Mucosa of descending colon (tissue), 3 donors: Measurements from ENCODE around the gene TNFRSF17. TPM values are rescaled to one million over a fixed set of nuclear protein-coding genes. Genes with fewer than 3 reads are reported as not detected.

Experiments used
- ATAC-seq: fragments of 200-7000 bp; cut with Tn5 transposase; one replicate; pipeline ENCODE4 v1.9.1; 2020; ENCODE audit warnings: mild to moderate bottlenecking, moderate library complexity
- DNase-seq, 3 donors: peaks; one replicate each; pipeline ENCODE4 v3.0.0-alpha.2; 2020
- H3K36me3 ChIP-seq: fragments of 200-600 bp; one replicate; pipeline ENCODE4 v1.8.0; 2021; ENCODE audit warnings: low read depth, mild to moderate bottlenecking
- H3K4me1 ChIP-seq: fragments of 200-600 bp; one replicate; pipeline ENCODE4 v1.8.0; 2021; ENCODE audit warnings: low read depth, mild to moderate bottlenecking
- H3K4me3 ChIP-seq: fragments of 200-600 bp; one replicate; pipeline ENCODE4 v1.8.0; 2021; ENCODE audit warnings: mild to moderate bottlenecking
- H3K9me3 ChIP-seq: fragments of 200-600 bp; one replicate; pipeline ENCODE4 v1.8.0; 2021; ENCODE audit warnings: mild to moderate bottlenecking
- intact Hi-C, 2 donors: fragments of 100-400 bp; cut with DNase I in 1 of 2; cut with micrococcal nuclease in 1 of 2; formaldehyde crosslinking; loops; one replicate each; pipeline versions ENCODE4 v1.11.0 to v1.11.1; 2022; cut with DNase I, micrococcal nuclease
- total RNA-seq, 3 donors: library from RNA; stranded (reverse); fragmentation: NEBNext Ultra II Directional in 2 of 3; extraction: Animal tissue kit (Norgen Biotek cat#: 25700) in 2 of 3; gene quantifications; one replicate each; pipeline versions ENCODE4 v1.2.1 to v1.2.4, GENCODE V29; 2021 to 2023
- TF ChIP-seq, protein P1 (sequence below): fragments of 200-600 bp; IDR thresholded peaks from one replicate; pipeline ENCODE4 v1.8.0; 2022; ENCODE audit warnings: antibody characterized with exemption, mild to moderate bottlenecking
- donor health status: DM: no; HTN: no; CAD: no; lungs with moderate emphysema.
- donor health status: DM: no; HTN: no; CAD: no.
- donor health status: DM: no; HTN: yes; CAD: no.

TNFRSF17 gene
- total RNA-seq, 3 donors from 2014 or later, result 1.2 to 3.3 (median 2.1) TPM

DNA sequence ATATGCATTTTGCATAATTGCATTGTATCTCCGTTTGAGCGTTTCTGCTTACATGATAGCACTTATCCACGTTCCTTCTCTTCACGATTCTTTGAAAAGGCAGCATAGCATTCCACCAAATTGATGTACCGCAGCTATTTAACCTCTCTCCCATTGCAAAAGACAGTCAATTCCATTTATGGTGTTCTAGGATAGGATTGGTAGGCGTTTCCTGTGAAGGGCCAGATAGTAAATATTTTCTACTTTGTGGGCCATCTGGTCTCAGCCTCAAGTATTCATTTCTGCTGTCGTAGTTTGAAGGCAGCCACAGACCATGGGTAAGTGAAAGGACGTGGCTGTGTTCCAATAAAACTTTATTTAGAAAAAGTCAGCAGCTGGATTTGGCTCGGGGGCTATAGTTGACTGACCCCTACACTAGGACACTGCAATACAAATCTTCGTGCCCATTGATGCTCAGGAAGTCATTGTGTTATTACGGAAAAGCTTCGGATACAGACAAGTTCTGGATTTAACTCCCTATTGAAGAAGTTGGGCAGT, 21.6 kb downstream of the TNFRSF17 start:
- DNase-seq (no peak), ATAC-seq (no peak)
- H3K9me3 ChIP-seq, result no peaks in the 10 kb centered on the region
- intact Hi-C loops, result no loop called here
- H3K36me3 ChIP-seq, result no peaks in the 10 kb centered on the region
- H3K4me1 ChIP-seq, result no peaks in the 10 kb centered on the region
- no peak overlapping the region for H3K4me3 ChIP-seq
- TF ChIP-seq, protein P1, sequence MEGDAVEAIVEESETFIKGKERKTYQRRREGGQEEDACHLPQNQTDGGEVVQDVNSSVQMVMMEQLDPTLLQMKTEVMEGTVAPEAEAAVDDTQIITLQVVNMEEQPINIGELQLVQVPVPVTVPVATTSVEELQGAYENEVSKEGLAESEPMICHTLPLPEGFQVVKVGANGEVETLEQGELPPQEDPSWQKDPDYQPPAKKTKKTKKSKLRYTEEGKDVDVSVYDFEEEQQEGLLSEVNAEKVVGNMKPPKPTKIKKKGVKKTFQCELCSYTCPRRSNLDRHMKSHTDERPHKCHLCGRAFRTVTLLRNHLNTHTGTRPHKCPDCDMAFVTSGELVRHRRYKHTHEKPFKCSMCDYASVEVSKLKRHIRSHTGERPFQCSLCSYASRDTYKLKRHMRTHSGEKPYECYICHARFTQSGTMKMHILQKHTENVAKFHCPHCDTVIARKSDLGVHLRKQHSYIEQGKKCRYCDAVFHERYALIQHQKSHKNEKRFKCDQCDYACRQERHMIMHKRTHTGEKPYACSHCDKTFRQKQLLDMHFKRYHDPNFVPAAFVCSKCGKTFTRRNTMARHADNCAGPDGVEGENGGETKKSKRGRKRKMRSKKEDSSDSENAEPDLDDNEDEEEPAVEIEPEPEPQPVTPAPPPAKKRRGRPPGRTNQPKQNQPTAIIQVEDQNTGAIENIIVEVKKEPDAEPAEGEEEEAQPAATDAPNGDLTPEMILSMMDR, result no peak

DNA sequence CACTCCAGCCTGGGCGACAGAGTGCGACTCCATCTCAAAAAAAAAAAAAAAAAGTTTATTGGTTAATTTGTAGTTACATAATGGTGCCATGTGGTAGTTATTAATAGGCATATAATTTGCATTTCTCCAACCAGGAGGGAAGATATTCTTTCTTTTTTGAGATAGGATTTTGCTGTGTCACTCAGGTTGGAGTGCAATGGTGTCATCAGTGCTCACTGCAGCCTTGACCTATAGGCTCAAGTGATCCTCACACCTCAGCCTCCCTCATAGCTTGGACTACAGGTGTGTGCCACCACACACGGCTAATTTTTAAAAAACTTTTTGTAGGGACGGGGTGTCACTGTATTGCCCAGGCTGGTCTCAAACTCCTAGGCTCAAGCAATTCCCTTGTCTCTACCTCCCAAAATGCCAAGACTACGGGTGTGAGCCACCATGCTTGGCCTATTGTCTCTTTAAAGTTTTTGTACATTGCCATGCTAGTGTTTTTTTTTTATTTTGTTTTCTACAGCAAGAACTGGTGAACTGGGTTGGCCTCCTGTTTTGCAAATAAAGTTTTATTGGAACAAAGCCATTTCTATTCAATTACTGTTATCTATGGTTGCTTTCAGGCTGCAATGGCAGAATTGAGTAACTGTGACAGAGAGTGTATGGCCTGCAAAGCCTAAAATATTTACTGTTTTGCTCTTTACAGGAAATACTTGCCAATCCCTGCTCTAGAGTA, 23.4 kb downstream of the TNFRSF17 start:
- no peak for DNase-seq
- no peaks in the 10 kb centered on the region for H3K36me3 ChIP-seq
- no peak for ATAC-seq
- intact Hi-C loops, result no loop called here
- no peaks in the 10 kb centered on the region for H3K9me3 ChIP-seq
- no peaks in the 10 kb centered on the region for H3K4me1 ChIP-seq
- no peak overlapping the region for H3K4me3 ChIP-seq
- TF ChIP-seq, protein P1, result no peak

DNA sequence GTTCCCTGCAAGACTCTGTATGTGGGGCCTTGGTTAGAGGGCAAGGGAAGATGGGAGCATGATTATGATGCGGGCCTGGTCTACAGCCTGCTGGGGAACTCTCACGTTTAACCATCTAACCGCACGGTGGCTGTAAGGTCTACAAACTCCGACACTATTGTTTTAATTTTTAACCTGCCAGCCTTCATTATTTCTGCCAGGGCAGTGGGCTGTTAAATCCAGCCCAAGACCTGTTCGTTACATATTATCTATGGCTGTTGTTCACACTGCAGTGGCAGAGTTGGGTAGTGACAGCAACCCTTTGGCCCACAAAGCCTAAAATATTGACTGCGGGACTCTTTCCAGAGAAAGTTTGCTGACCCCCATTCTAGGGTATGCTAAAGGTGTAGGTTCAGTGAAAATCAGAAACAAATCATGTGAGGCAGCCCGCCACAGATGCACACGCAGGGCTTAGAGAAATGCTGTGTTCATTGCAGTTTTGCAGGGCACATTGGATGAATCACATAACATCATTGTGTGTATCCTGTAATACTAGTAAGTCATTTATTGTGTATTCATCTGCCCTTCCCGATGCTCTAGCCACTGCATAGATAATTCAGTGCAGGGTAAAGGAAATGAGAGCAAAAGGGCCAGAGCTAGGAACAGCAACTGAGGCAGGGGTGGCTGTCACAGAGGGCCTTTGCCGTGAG, 25.8 kb downstream of the TNFRSF17 start:
- ATAC-seq (no peak), DNase-seq (no peak)
- intact Hi-C loops, result no loop called here

DNA sequence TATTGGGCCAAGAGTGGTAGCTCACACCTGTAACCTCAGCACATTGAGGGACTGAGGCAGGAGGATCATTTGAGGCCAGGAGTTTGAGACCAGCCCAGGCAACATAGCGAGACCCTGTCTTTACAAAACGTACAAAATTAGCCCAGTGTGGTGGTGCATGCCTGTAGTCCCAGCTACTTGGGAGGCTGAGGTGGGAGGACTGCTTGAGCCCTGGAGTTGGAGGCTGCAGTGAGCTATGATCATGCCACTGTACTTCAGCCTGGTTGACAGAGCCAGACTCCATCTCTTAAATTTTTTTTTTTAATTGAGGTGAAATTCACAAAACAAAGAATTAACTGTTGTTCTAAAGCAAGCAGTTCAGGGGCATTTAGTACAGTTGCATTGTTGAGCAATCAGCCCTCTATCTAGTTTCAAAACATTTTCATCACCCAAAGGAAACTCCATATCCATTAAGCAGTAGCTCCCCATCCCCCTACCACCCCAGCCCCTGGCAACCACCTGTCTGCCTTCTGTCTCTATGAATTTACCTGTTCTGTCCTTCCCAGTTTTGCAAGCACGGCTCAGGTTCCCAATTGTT, 27.1 kb downstream of the TNFRSF17 start:
- H3K36me3 ChIP-seq, result no peaks in the 10 kb centered on the region
- no peak for DNase-seq
- no peak overlapping the region for H3K4me3 ChIP-seq
- intact Hi-C loops, result no loop called here
- TF ChIP-seq, protein P1, result no peak
- H3K9me3 ChIP-seq, result no peaks in the 10 kb centered on the region
- H3K4me1 ChIP-seq, result no peaks in the 10 kb centered on the region
- ATAC-seq, result no peak

More for the DNA sequence above, 25.8 kb downstream of the TNFRSF17 start:
- no peak overlapping the region for H3K4me3 ChIP-seq
- TF ChIP-seq, protein P1, result no peak
- no peaks in the 10 kb centered on the region for H3K36me3 ChIP-seq
- H3K9me3 ChIP-seq, result no peaks in the 10 kb centered on the region
- no peaks in the 10 kb centered on the region for H3K4me1 ChIP-seq

DNA sequence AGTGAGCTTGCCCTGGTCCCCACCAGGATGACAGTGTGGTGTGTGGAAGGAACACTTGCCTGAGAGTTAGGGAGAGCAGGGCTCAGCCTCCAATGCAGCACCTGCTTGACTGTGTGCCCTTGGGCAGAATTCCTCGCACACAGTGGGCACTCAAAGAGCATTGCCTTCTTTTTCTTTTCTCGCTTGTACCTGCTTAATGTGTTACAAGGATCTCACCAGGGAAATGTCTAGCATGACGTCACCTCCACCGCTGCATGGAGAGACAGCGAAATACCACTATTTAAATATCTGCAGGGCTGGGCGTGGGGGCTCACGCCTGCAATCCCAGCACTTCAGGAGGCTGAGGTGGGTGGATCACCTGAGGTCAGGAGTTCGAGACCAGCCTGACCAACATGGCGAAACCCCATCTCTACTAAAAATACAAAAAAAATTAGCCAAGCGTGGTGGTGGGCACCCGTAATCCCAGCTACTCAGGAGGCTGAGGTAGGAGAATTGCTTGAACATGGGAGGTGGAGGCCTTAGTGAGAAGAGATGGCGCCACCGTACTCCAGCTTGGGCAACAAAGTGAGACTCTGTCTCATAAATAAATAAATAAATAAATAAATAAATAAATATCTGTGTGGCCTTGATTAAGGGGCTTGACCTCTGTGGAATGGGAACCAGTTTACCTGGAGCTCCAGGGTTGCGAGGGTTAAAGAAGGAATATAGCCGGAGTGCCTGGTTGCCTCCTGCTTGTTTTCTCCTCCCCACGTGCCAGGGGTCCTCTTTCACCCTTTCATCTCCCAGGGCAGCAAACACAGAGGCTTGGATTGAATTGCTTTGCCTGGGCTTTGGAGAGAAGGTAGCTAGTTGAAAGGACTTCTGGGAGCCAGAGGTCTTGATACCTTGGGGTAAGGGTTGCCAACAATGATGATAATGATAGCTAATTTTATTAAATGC, 27.8 kb downstream of the TNFRSF17 start:
- intact Hi-C loops, result no loop called here
- TF ChIP-seq, protein P1, result no peak
- no peak for ATAC-seq
- H3K4me1 ChIP-seq, result no peaks in the 10 kb centered on the region
- no peaks in the 10 kb centered on the region for H3K36me3 ChIP-seq
- H3K9me3 ChIP-seq, result no peaks in the 10 kb centered on the region
- DNase-seq, result no peak
- no peak overlapping the region for H3K4me3 ChIP-seq
